GM13976 (cell line): ENCODE measurements around the gene MTREX.

Experiments
- DNase-seq: peaks from one replicate; pipeline ENCODE4 v3.0.0; 2012; ENCODE audit warnings: low spot score
- in situ Hi-C: fragments of 300-500 bp; cut with MboI; formaldehyde crosslinking; loops from one replicate; pipeline ENCODE4 v1.12.0; 2022; ENCODE audit warnings: low sequenced_read_pairs, mixed read lengths, inconsistent platforms; ENCODE audit not compliant: unreplicated experiment
- TF ChIP-seq, protein P1 (sequence below): IDR thresholded peaks from 2 replicates; pipeline ENCODE4 v1.5.1; 2012; ENCODE audit warnings: borderline replicate concordance, mild to moderate bottlenecking; ENCODE audit not compliant: insufficient read depth; ENCODE audit errors: extremely low read depth, missing control alignments, control extremely low read depth

The MTREX gene

GRCh38 chr5:55437859-55438206 is 130.0 kb downstream of the MTREX start:
- TF ChIP-seq, protein P1, sequence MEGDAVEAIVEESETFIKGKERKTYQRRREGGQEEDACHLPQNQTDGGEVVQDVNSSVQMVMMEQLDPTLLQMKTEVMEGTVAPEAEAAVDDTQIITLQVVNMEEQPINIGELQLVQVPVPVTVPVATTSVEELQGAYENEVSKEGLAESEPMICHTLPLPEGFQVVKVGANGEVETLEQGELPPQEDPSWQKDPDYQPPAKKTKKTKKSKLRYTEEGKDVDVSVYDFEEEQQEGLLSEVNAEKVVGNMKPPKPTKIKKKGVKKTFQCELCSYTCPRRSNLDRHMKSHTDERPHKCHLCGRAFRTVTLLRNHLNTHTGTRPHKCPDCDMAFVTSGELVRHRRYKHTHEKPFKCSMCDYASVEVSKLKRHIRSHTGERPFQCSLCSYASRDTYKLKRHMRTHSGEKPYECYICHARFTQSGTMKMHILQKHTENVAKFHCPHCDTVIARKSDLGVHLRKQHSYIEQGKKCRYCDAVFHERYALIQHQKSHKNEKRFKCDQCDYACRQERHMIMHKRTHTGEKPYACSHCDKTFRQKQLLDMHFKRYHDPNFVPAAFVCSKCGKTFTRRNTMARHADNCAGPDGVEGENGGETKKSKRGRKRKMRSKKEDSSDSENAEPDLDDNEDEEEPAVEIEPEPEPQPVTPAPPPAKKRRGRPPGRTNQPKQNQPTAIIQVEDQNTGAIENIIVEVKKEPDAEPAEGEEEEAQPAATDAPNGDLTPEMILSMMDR, result no peak
- in situ Hi-C loops, result no loop called here
- DNase-seq, result no peak

GRCh38 chr5:55438998-55439397 is 131.2 kb downstream of the MTREX start:
- TF ChIP-seq, protein P1, result no peak
- in situ Hi-C loops, result no loop called here
- DNase-seq, result no peak

DNA sequence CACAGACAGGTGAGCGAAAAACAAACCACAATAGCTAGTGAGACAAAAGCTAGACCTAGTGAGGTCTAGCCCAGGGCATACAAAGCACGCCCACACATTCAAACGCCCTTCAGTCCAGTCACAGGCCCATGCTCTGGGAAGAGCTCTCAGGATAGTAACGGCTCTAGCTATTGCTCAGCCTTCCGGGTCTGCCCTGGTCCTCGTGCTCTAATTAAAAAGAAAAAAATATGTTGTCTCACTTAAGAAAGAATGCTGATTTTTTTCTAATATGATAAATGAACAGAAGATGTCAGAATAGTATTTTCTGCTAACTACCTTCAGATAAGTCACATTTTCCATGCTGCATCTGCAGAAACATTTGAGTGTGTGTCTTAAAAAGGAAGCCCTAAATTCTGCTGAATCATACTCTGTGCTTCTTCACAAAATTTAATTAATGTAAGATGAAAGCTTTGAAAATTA is 132.4 kb downstream of the MTREX start:
- in situ Hi-C loops, result no loop called here
- DNase-seq, result no peak
- TF ChIP-seq, protein P1, result no peak

- DNase-seq, result no peak
- TF ChIP-seq, protein P1, result no peak
- in situ Hi-C loops, result no loop called here
Measured at GRCh38 chr5:55441107-55441771, 133.4 kb downstream of the MTREX start.

GRCh38 chr5:55441954-55442353 is 134.2 kb downstream of the MTREX start:
- DNase-seq, result no peak
- in situ Hi-C loops, result no loop called here
- TF ChIP-seq, protein P1, result no peak

GRCh38 chr5:55445791-55446190 is 138.0 kb downstream of the MTREX start:
- DNase-seq, result no peak
- in situ Hi-C loops, result no loop called here
- TF ChIP-seq, protein P1, result no peak
